GM23248 (cell line): ENCODE data around the gene ZNF343.

Experiments
- EZH2 ChIP-seq: fragments of 200-600 bp; sonication (generic); IDR thresholded peaks from 2 replicates; pipeline ENCODE4 v1.6.1; 2018; ENCODE audit warnings: antibody characterized with exemption, mild to moderate bottlenecking; ENCODE audit not compliant: insufficient read depth, poor library complexity, severe bottlenecking
- EZH2phosphoT487 ChIP-seq: fragments of 200-600 bp; sonication (generic); IDR thresholded peaks from 2 replicates; pipeline ENCODE4 v1.6.1; 2018; ENCODE audit warnings: antibody characterized with exemption, moderate library complexity, mild to moderate bottlenecking, low read depth; ENCODE audit not compliant: insufficient read depth

DNA sequence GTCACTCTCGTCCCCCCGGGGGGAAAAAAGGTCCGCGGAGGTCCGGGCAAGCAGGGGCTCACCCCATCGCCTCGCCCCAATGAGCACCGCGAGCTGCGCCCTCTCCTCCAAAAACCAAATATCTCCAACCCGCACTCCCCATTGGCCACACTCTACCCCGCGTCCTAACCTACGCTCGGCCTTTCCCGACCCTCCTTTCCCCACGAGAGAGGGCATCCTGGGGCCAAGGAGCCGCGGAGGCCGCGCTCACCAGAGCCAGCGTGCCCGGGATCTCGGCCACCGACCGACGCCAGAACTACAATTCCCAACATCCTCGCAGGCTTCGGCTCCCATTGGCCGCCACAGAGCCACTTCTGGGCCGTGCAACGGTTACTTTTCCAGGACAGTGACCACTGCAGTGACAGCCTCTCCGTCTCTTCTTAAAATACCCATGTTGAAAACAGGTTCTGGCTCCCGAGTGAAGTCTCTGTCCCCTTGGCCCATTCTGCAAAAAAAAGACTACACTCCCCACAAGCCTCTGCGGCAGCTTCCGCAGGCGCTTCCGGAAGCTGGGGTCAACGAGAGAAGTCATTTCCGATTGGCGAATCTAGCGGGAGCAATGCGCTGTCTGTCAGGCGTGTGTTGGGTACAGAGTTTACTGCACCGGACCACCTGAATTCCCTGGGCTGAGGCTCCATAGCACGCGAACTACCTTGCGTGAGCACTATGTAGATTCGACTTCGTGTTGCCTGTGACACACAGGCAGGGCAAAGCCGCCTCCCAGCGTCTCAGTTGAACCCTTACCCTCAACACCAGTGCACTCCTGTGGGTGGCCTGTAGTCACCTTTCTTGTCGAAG is at the start of gene ZNF343:
- TF ChIP-seq EZH2: no peak
- TF ChIP-seq EZH2phosphoT487: no peak
